Bone marrow (tissue), 2 donors: ENCODE data around the gene CASP2.
"Not testable (repeated sequence)": the region's sequence is repeated elsewhere in the genome, so short reads cannot be mapped to it uniquely, and the experiment has no call there.

Experiments
- DNase-seq, 2 donors: peaks; one replicate each; lab custom pipeline; 2025; lab: John Stamatoyannopoulos, UW

The CASP2 gene

GRCh38 chr7:143264196-143264568, 24.0 kb upstream of the CASP2 start:
- DNase-seq = not testable (repeated sequence)

GRCh38 chr7:143265017-143265693, 23.0 kb upstream of the CASP2 start:
- no peak for DNase-seq

GRCh38 chr7:143269251-143269650, 18.9 kb upstream of the CASP2 start:
- DNase-seq = no peak

GRCh38 chr7:143271240-143271639, 16.9 kb upstream of the CASP2 start:
- no peak for DNase-seq

GRCh38 chr7:143272871-143273270, 15.3 kb upstream of the CASP2 start:
- DNase-seq = no peak

- no peak for DNase-seq
These were observed 8.7 kb upstream of the CASP2 start for GRCh38 chr7:143279186-143280098.

GRCh38 chr7:143280160-143280559, 8.0 kb upstream of the CASP2 start:
- no peak for DNase-seq

GRCh38 chr7:143280566-143280965, 7.6 kb upstream of the CASP2 start:
- no peak for DNase-seq

GRCh38 chr7:143281529-143281928, 6.6 kb upstream of the CASP2 start:
- no peak for DNase-seq

- no peak for DNase-seq
These were observed 6.0 kb upstream of the CASP2 start for GRCh38 chr7:143282124-143282523.

- DNase-seq = no peak
These were observed 4.8 kb upstream of the CASP2 start for GRCh38 chr7:143283381-143283780.

GRCh38 chr7:143284591-143285469, 3.3 kb upstream of the CASP2 start, which contains the start of gene TMEM139:
TSS of gene TMEM139 (plus strand) at chr7:143284958. CDS start at chr7:143285958, 1,000 bp downstream.
- DNase-seq = no peak

- DNase-seq = no peak
These were observed 2.7 kb upstream of the CASP2 start for GRCh38 chr7:143285470-143285778.

- DNase-seq = no peak
These were observed 2.2 kb upstream of the CASP2 start for GRCh38 chr7:143285806-143286521.

- DNase-seq = no peak
These were observed 1.6 kb upstream of the CASP2 start for GRCh38 chr7:143286522-143286890.

- DNase-seq = no peak
These were observed 714 bp upstream of the CASP2 start for GRCh38 chr7:143287339-143287934.

GRCh38 chr7:143288836-143289235, 685 bp downstream of the CASP2 start:
- no peak for DNase-seq

GRCh38 chr7:143289421-143289820, 1.3 kb downstream of the CASP2 start:
- DNase-seq = no peak

- not testable (repeated sequence) for DNase-seq
These were observed 1.7 kb downstream of the CASP2 start for GRCh38 chr7:143289888-143290287.

- DNase-seq = no peak
These were observed 2.1 kb downstream of the CASP2 start for GRCh38 chr7:143290293-143290692.

- peak in 1 of 2 donors; percentile 7 for DNase-seq
These were observed 4.7 kb downstream of the CASP2 start for GRCh38 chr7:143292876-143293275.
